ENCODE results near the gene TCP11L2.

The TCP11L2 gene

GRCh38 chr12:106343214-106343528 lies 40.6 kb downstream of the TCP11L2 start:
- Histone ChIP-seq H3K4me3 (ENCODE audit: low read depth, low read length) (no peak overlapping the region), H3K4me1 (ENCODE audit: control insufficient read depth, insufficient read depth, low read length) (no peaks in the 10 kb centered on the region), H3K27ac (ENCODE audit: extremely low read depth, low read depth, low read length) (no peak overlapping the region), H3K9me3 (ENCODE audit: control insufficient read depth, insufficient read depth, low read depth, low read length) (no peaks in the 10 kb centered on the region), H3K36me3 (ENCODE audit: control insufficient read depth in 2 of 2, insufficient read depth in 1 of 2, low read length in 2 of 2) (peaks cover 0 to 3% of the 10 kb centered on the region in 2 experiments; a peak in 2 of 3 replicates)
- no peak for TF ChIP-seq GFI1B (tag by site-specific recombination; IDR thresholded peaks at IDR 0.05)
- TF ChIP-seq, protein P1, sequence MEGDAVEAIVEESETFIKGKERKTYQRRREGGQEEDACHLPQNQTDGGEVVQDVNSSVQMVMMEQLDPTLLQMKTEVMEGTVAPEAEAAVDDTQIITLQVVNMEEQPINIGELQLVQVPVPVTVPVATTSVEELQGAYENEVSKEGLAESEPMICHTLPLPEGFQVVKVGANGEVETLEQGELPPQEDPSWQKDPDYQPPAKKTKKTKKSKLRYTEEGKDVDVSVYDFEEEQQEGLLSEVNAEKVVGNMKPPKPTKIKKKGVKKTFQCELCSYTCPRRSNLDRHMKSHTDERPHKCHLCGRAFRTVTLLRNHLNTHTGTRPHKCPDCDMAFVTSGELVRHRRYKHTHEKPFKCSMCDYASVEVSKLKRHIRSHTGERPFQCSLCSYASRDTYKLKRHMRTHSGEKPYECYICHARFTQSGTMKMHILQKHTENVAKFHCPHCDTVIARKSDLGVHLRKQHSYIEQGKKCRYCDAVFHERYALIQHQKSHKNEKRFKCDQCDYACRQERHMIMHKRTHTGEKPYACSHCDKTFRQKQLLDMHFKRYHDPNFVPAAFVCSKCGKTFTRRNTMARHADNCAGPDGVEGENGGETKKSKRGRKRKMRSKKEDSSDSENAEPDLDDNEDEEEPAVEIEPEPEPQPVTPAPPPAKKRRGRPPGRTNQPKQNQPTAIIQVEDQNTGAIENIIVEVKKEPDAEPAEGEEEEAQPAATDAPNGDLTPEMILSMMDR (tag by site-specific recombination; IDR thresholded peaks at IDR 0.05), result no peak
- TF ChIP-seq ZNF157 (tag by site-specific recombination; IDR thresholded peaks at IDR 0.05), result no peak
- TF ChIP-seq ZNF146 (tag by site-specific recombination; IDR thresholded peaks at IDR 0.05), result no peak
- TF ChIP-seq BCL11A (tag by site-specific recombination; IDR thresholded peaks at IDR 0.05; ENCODE audit: low read depth), result no peak
- TF ChIP-seq ZNF513 (tag by site-specific recombination; IDR thresholded peaks at IDR 0.05), result no peak
- no peak for TF ChIP-seq HIC1 (tag by site-specific recombination; IDR thresholded peaks at IDR 0.05)
- TF ChIP-seq GLI2 (tag by site-specific recombination; IDR thresholded peaks at IDR 0.05; ENCODE audit: borderline replicate concordance, low read depth), result no peak
- no peak for TF ChIP-seq ZNF654 (tag by site-specific recombination; IDR thresholded peaks at IDR 0.05; ENCODE audit: low read depth)
- no peak for TF ChIP-seq ZNF114 (tag by site-specific recombination; IDR thresholded peaks at IDR 0.05)
- no peak for TF ChIP-seq ZNF223 (tag by site-specific recombination; IDR thresholded peaks at IDR 0.05)
- TF ChIP-seq, protein P2, sequence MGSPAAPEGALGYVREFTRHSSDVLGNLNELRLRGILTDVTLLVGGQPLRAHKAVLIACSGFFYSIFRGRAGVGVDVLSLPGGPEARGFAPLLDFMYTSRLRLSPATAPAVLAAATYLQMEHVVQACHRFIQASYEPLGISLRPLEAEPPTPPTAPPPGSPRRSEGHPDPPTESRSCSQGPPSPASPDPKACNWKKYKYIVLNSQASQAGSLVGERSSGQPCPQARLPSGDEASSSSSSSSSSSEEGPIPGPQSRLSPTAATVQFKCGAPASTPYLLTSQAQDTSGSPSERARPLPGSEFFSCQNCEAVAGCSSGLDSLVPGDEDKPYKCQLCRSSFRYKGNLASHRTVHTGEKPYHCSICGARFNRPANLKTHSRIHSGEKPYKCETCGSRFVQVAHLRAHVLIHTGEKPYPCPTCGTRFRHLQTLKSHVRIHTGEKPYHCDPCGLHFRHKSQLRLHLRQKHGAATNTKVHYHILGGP (tag by site-specific recombination; IDR thresholded peaks at IDR 0.05), result no peak
- TF ChIP-seq ZNF76 (tag by site-specific recombination; IDR thresholded peaks at IDR 0.05; ENCODE audit: borderline replicate concordance, low read depth), result no peak
- no peak for TF ChIP-seq ZNF701 (tag by site-specific recombination; IDR thresholded peaks at IDR 0.05)
- TF ChIP-seq ZNF211 (tag by site-specific recombination; IDR thresholded peaks at IDR 0.05; ENCODE audit: low read depth), result no peak
- TF ChIP-seq ZNF610 (tag by site-specific recombination; IDR thresholded peaks at IDR 0.05; ENCODE audit: borderline replicate concordance), result no peak
- TF ChIP-seq ZBTB8A (tag by site-specific recombination; IDR thresholded peaks at IDR 0.05), result no peak
- TF ChIP-seq ZNF175 (tag by site-specific recombination; IDR thresholded peaks at IDR 0.05), result no peak
- ChIA-PET POLR2A (no interaction called here), CTCF (interaction anchor here (1.9 kb wide), 1 partner anchor 14 kb away, joined by 5 read pairs; the partner anchor contains the start of gene POLR3B)

GRCh38 chr12:106344131-106344530 lies 41.6 kb downstream of the TCP11L2 start:
- H3K36me3 ChIP-seq (ENCODE audit: control insufficient read depth in 2 of 2, insufficient read depth in 1 of 2, low read length in 2 of 2), result peaks cover 0 to 3% of the 10 kb centered on the region in 2 experiments; a peak in 2 of 3 replicates
- H3K27ac ChIP-seq (ENCODE audit: extremely low read depth, low read depth, low read length), result no peak overlapping the region
- TF ChIP-seq TRIM28 (IDR thresholded peaks at IDR 0.05; ENCODE audit: borderline replicate concordance, low read length), result no peak
- no peak for TF ChIP-seq ZBTB1 (tag by site-specific recombination; IDR thresholded peaks at IDR 0.05)
- no peaks in the 10 kb centered on the region for H3K9me3 ChIP-seq (ENCODE audit: control insufficient read depth, insufficient read depth, low read depth, low read length)
- no peaks in the 10 kb centered on the region for H3K4me1 ChIP-seq (ENCODE audit: control insufficient read depth, insufficient read depth, low read length)
- CTCF ChIA-PET, result no interaction called here
- POLR2A ChIA-PET, result no interaction called here
- H3K4me3 ChIP-seq (ENCODE audit: low read depth, low read length), result no peak overlapping the region
